HepG2 (cell line): ENCODE data around the gene CALD1. TPM values are rescaled to one million over a fixed set of nuclear protein-coding genes. Genes with fewer than 3 reads are reported as not detected.

Source experiments
- CENPX ChIP-seq: sonication (generic); formaldehyde crosslinking; IDR thresholded peaks from 2 replicates; pipeline ENCODE4 v1.9.0; 2021; ENCODE audit warnings: mild to moderate bottlenecking, missing genetic modification reagents, moderate library complexity
- CREBL2 ChIP-seq: sonication (generic); formaldehyde crosslinking; IDR thresholded peaks from 2 replicates; pipeline ENCODE4 v1.8.1; 2023; ENCODE audit warnings: missing genetic modification reagents, mild to moderate bottlenecking, borderline replicate concordance
- SATB2 ChIP-seq: sonication (generic); formaldehyde crosslinking; IDR thresholded peaks from 2 replicates; pipeline ENCODE4 v1.5.0; 2020; ENCODE audit warnings: missing genetic modification reagents
- SIX1 ChIP-seq: sonication (generic); formaldehyde crosslinking; IDR thresholded peaks from 2 replicates; pipeline ENCODE4 v1.4.0; 2020; ENCODE audit warnings: missing genetic modification reagents, borderline replicate concordance
- ZFP1 ChIP-seq: IDR thresholded peaks from 2 replicates; pipeline ENCODE4 v1.6.1; 2016
- ZNF331 ChIP-seq: sonication (generic); formaldehyde crosslinking; IDR thresholded peaks from 2 replicates; pipeline ENCODE4 v1.4.0; 2020; ENCODE audit warnings: missing genetic modification reagents
- ZNF33A ChIP-seq: sonication (generic); formaldehyde crosslinking; IDR thresholded peaks from 2 replicates; pipeline ENCODE4 v1.5.1; 2020; ENCODE audit warnings: missing genetic modification reagents, mild to moderate bottlenecking, moderate library complexity, borderline replicate concordance
- ZNF382 ChIP-seq: sonication (generic); formaldehyde crosslinking; IDR thresholded peaks from 2 replicates; pipeline ENCODE4 v1.5.0; 2020; ENCODE audit warnings: missing genetic modification reagents, mild to moderate bottlenecking, borderline replicate concordance
- ZNF441 ChIP-seq: sonication (generic); formaldehyde crosslinking; IDR thresholded peaks from 2 replicates; pipeline ENCODE4 v1.7.0; 2021; ENCODE audit warnings: missing genetic modification reagents, borderline replicate concordance
- ZNF549 ChIP-seq: sonication (generic); formaldehyde crosslinking; IDR thresholded peaks from 2 replicates; pipeline ENCODE4 v1.5.0; 2020; ENCODE audit warnings: missing genetic modification reagents
- ZNF550 ChIP-seq: sonication (generic); formaldehyde crosslinking; IDR thresholded peaks from 2 replicates; pipeline ENCODE4 v1.4.0; 2020; ENCODE audit warnings: mild to moderate bottlenecking, missing genetic modification reagents, borderline replicate concordance
- ZNF563 ChIP-seq: sonication (generic); formaldehyde crosslinking; IDR thresholded peaks from 2 replicates; pipeline ENCODE4 v1.8.0; 2022; ENCODE audit warnings: mild to moderate bottlenecking, moderate library complexity, missing genetic modification reagents
- ZNF580 ChIP-seq: IDR thresholded peaks from 2 replicates; pipeline ENCODE4 v1.6.1; 2016; ENCODE audit warnings: low read depth, borderline replicate concordance
- ZNF615 ChIP-seq: sonication (generic); formaldehyde crosslinking; IDR thresholded peaks from 2 replicates; pipeline ENCODE4 v1.5.0; 2020; ENCODE audit warnings: mild to moderate bottlenecking, missing genetic modification reagents, borderline replicate concordance
- polyA plus RNA-seq, 8 experiments: library from polyadenylated mRNA; depleted of rRNA in 3 of 8; stranded (reverse) in 7 of 8; unstranded in 1 of 8; fragments of >200 nt; fragmentation: Illumina TruSeq in 4 of 8; extraction: Trizol in 4 of 8; gene quantifications; 2 replicates each; pipeline versions ENCODE4 v1.2.1 to v1.2.3, GENCODE V29; 2011 to 2016; ENCODE audit warnings: low read depth in 4 of 8, missing spikeins in 1 of 8, mixed read lengths in 1 of 8; ENCODE audit not compliant: insufficient read depth in 1 of 8
- total RNA-seq, 5 experiments: library from RNA; depleted of rRNA; stranded (reverse); fragments of >200 nt; fragmentation: Illumina TruSeq; extraction: Trizol; gene quantifications; 2 replicates each; pipeline ENCODE4 v1.2.3, GENCODE V29; 2016; ENCODE audit warnings: low read depth in 1 of 5
- TF ChIP-seq, protein P1 (sequence below): sonication (generic); formaldehyde crosslinking; IDR thresholded peaks from 2 replicates; pipeline ENCODE4 v1.9.0; 2021; ENCODE audit warnings: mild to moderate bottlenecking, missing genetic modification reagents
- TF ChIP-seq, protein P2 (sequence below): fragments of 450-650 bp; IDR thresholded peaks from 2 replicates; pipeline ENCODE4 v1.6.1; 2017
- TF ChIP-seq, protein P3 (sequence below): IDR thresholded peaks from 2 replicates; pipeline ENCODE4 v1.6.1; 2016; ENCODE audit warnings: control low read depth

The CALD1 gene
- total and polyA plus RNA-seq, 2 of the 13 experiments (the other 11 are each of a cell fraction or from before 2014, with no cell fraction given), result 53.0 to 112 TPM

- TF ChIP-seq, protein P1, sequence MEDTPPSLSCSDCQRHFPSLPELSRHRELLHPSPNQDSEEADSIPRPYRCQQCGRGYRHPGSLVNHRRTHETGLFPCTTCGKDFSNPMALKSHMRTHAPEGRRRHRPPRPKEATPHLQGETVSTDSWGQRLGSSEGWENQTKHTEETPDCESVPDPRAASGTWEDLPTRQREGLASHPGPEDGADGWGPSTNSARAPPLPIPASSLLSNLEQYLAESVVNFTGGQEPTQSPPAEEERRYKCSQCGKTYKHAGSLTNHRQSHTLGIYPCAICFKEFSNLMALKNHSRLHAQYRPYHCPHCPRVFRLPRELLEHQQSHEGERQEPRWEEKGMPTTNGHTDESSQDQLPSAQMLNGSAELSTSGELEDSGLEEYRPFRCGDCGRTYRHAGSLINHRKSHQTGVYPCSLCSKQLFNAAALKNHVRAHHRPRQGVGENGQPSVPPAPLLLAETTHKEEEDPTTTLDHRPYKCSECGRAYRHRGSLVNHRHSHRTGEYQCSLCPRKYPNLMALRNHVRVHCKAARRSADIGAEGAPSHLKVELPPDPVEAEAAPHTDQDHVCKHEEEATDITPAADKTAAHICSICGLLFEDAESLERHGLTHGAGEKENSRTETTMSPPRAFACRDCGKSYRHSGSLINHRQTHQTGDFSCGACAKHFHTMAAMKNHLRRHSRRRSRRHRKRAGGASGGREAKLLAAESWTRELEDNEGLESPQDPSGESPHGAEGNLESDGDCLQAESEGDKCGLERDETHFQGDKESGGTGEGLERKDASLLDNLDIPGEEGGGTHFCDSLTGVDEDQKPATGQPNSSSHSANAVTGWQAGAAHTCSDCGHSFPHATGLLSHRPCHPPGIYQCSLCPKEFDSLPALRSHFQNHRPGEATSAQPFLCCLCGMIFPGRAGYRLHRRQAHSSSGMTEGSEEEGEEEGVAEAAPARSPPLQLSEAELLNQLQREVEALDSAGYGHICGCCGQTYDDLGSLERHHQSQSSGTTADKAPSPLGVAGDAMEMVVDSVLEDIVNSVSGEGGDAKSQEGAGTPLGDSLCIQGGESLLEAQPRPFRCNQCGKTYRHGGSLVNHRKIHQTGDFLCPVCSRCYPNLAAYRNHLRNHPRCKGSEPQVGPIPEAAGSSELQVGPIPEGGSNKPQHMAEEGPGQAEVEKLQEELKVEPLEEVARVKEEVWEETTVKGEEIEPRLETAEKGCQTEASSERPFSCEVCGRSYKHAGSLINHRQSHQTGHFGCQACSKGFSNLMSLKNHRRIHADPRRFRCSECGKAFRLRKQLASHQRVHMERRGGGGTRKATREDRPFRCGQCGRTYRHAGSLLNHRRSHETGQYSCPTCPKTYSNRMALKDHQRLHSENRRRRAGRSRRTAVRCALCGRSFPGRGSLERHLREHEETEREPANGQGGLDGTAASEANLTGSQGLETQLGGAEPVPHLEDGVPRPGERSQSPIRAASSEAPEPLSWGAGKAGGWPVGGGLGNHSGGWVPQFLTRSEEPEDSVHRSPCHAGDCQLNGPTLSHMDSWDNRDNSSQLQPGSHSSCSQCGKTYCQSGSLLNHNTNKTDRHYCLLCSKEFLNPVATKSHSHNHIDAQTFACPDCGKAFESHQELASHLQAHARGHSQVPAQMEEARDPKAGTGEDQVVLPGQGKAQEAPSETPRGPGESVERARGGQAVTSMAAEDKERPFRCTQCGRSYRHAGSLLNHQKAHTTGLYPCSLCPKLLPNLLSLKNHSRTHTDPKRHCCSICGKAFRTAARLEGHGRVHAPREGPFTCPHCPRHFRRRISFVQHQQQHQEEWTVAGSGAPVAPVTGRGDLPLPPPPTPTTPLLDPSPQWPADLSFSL (CRISPR knock-in tag), result no peak; the same call in 1 of the 2 replicates
- TF ChIP-seq ZNF549 (CRISPR knock-in tag) (no peak), ZNF550 (CRISPR knock-in tag) (no peak), SIX1 (CRISPR knock-in tag) (peak; percentile 79; the same call in 1 of the 2 replicates), ZFP1 (CRISPR knock-in tag) (0 out of 2 replicates have a peak, but pooled peaks have one; percentile 43), ZNF615 (CRISPR knock-in tag) (peak; percentile 92), SATB2 (CRISPR knock-in tag) (0 out of 2 replicates have a peak, but pooled peaks have one; percentile 15), ZNF563 (CRISPR knock-in tag) (0 out of 2 replicates have a peak, but pooled peaks have one; percentile 27), CREBL2 (CRISPR knock-in tag) (no peak), ZNF441 (CRISPR knock-in tag) (no peak), ZNF33A (CRISPR knock-in tag) (no peak), ZNF331 (CRISPR knock-in tag) (peak; percentile 85; the same call in 1 of the 2 replicates), CENPX (CRISPR knock-in tag) (no peak), ZNF580 (CRISPR knock-in tag) (no peak), ZNF382 (CRISPR knock-in tag) (no peak)
- TF ChIP-seq, protein P2, sequence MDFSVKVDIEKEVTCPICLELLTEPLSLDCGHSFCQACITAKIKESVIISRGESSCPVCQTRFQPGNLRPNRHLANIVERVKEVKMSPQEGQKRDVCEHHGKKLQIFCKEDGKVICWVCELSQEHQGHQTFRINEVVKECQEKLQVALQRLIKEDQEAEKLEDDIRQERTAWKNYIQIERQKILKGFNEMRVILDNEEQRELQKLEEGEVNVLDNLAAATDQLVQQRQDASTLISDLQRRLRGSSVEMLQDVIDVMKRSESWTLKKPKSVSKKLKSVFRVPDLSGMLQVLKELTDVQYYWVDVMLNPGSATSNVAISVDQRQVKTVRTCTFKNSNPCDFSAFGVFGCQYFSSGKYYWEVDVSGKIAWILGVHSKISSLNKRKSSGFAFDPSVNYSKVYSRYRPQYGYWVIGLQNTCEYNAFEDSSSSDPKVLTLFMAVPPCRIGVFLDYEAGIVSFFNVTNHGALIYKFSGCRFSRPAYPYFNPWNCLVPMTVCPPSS, result no peak
- TF ChIP-seq, protein P3, sequence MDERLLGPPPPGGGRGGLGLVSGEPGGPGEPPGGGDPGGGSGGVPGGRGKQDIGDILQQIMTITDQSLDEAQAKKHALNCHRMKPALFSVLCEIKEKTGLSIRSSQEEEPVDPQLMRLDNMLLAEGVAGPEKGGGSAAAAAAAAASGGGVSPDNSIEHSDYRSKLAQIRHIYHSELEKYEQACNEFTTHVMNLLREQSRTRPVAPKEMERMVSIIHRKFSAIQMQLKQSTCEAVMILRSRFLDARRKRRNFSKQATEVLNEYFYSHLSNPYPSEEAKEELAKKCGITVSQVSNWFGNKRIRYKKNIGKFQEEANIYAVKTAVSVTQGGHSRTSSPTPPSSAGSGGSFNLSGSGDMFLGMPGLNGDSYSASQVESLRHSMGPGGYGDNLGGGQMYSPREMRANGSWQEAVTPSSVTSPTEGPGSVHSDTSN (CRISPR knock-in tag), result no peak
These were observed 112.6 kb downstream of the CALD1 start (continued) for GRCh38 chr7:134891696-134892678.
